GM12864 (cell line): ENCODE measurements around the gene SYNE1.
"Not testable (repeated sequence)": the region's sequence is repeated elsewhere in the genome, so short reads cannot be mapped to it uniquely, and the experiment has no call there.

Source experiments
- DNase-seq: peaks from one replicate; pipeline ENCODE4 v3.0.0-alpha.2; 2011; ENCODE audit warnings: low read depth
- H3K4me3 ChIP-seq: 2 replicates; pipeline ENCODE4 v1.5.1; 2011; ENCODE audit warnings: mild to moderate bottlenecking, low read depth, low read length, control low read depth
- TF ChIP-seq, protein P1 (sequence below): IDR thresholded peaks from 2 replicates; pipeline ENCODE4 v1.5.1; 2011; ENCODE audit warnings: low read depth, mild to moderate bottlenecking, moderate library complexity, low read length, control low read depth, inconsistent platforms; ENCODE audit errors: missing control alignments

Gene SYNE1

DNA sequence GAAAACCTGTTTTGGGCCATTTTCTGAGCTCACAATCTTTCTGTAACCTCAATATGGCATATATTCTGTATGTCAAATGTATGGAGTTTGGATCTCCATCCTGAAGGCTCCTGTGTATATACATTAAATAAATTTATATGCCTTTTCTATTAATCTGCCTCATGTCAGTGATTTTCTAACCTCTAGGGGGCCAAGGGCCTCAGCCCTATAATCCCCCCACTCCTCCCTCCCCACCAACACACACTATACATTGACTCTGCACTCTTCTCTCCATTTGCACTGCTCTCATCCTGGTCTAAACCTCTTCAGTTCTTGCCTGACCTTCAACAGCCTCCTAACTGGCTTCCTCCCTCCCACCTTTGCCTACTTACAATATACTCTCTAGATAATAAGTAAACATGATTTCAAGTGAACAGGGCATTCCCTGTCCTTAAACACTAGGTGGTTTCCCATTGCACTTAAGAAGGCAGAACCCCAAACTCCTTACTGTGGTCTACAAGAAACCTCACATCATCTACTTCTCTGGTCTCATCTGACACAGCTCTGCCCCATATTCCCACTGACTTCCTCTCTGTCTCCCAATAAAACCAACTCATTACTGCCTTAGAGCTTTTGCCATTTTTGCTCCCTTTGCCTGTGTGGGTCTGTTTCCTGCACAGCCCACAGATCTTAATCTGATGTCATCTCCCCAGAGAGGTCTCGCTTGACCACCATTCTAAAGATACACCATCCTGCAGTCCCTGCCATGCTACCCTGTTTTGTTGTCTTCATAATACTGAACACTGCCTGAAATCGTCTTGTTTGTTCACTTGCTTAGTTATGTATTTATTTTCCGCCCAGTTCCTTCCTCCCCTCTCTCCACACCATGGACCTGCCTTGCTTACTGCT lies 213.7 kb downstream of the SYNE1 start:
- no peak for DNase-seq
- H3K4me3 ChIP-seq, result no peak overlapping the region
- TF ChIP-seq, protein P1, sequence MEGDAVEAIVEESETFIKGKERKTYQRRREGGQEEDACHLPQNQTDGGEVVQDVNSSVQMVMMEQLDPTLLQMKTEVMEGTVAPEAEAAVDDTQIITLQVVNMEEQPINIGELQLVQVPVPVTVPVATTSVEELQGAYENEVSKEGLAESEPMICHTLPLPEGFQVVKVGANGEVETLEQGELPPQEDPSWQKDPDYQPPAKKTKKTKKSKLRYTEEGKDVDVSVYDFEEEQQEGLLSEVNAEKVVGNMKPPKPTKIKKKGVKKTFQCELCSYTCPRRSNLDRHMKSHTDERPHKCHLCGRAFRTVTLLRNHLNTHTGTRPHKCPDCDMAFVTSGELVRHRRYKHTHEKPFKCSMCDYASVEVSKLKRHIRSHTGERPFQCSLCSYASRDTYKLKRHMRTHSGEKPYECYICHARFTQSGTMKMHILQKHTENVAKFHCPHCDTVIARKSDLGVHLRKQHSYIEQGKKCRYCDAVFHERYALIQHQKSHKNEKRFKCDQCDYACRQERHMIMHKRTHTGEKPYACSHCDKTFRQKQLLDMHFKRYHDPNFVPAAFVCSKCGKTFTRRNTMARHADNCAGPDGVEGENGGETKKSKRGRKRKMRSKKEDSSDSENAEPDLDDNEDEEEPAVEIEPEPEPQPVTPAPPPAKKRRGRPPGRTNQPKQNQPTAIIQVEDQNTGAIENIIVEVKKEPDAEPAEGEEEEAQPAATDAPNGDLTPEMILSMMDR, result peak; percentile 14

DNA sequence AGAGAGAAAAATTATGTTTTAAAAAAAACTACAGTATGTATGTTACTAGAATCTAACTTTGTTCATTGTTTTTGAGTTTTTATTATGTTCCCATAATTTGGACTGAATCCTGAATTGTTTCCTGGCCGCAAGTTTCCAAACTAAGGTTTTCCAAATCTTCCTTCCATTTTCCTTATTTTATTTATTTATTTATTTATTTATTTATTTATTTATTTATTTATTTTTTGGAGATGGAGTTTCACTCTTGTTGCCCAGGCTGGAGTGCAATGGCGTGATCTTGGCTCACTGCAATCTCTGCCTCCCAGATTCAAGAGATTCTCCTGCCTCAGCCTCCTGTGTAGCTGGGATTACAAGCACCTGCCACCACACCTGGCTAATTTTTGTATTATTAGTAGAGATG lies 215.7 kb downstream of the SYNE1 start:
- DNase-seq, H3K4me3 ChIP-seq: not testable (repeated sequence)

DNA sequence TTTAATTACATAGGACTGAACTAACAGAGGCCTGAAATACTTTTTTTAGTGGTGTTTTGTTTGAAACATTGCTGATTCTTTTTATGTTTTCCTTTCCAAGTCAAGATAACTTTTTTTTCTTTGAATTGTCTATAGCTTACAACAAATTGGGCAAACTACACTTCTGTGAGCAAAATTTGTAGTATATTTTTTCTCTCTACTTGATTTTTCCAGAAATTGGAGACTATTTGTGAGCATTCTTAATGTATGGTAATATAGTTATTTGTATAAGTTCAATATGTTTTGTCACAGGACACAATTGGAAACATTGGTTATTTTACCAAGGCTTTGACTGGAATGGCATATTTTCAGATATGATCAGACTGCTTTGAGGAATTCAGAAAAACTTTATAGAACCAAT lies 216.5 kb downstream of the SYNE1 start:
- no peak overlapping the region for H3K4me3 ChIP-seq
- TF ChIP-seq, protein P1, result no peak
- no peak for DNase-seq

DNA sequence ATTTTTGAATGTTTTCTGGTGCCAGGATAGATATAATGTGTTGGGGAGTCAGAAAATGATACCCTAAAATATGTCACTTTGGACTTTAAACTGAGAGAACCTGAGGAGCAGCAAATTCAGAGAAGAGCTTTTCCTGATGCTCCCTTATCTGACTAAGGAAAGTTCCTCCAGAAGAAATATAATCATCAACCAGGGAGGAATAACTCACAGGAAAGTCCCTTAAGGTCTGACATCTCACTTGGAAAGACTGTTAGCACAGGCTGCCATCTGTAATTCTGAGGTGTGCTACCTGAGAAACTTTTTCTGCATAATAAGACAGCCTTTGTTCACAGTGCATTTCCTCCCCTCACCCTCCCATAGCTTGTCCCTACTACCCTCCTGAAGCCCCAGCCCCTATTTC lies 218.6 kb downstream of the SYNE1 start:
- TF ChIP-seq, protein P1, result no peak
- no peak overlapping the region for H3K4me3 ChIP-seq
- DNase-seq, result no peak

DNA sequence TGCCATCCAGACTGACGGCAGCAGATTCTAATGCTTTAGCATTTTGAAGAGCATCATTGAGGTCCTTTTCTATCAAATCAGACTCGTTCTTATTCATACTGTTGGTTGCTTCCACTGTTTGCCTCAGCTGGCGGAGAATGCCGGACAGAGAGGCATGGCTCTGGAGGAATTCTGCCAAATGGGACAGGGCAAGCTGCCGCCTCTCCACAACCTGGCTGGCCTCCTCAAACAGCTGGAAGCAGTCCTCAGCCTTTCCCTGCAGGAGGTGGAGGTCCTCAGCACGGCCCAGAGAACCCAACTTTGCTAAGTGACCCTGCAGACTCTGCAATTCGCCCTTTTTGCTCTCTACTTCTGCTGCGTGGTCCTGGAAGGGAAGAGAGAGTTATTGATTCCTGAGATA lies 220.5 kb downstream of the SYNE1 start:
- no peak overlapping the region for H3K4me3 ChIP-seq
- DNase-seq, result no peak
- TF ChIP-seq, protein P1, result no peak

DNA sequence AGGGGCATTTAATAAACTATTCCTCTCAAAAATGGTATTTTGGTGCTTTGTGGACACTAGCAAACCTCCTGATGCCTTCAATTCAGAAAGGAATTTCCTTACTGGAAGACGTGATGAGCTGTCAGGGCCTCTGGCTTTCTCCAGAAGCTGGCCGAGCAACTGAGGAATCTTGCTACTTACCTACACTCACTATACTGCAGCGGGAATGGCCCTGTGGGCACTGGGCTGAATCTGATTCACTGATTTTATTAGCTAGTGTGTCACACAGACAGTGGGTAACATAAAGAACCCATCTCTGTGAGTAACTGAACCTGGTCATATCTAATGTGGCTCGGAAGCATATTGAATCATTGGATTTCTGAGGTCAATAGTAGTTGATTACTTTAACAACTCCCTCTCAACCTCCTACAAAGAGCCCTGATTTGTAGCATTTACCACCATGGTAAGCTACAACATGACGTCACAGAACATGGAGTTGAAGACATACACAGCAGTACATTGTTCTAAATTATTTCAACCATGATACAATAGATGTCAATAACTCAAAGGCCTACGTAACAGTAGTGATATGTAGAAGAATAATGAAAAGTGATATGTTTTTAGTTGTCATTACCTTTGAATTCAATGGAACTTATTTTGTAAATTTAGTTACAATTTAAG lies 232.1 kb downstream of the SYNE1 start:
- H3K4me3 ChIP-seq, result no peak overlapping the region
- TF ChIP-seq, protein P1, result no peak
- DNase-seq, result no peak

DNA sequence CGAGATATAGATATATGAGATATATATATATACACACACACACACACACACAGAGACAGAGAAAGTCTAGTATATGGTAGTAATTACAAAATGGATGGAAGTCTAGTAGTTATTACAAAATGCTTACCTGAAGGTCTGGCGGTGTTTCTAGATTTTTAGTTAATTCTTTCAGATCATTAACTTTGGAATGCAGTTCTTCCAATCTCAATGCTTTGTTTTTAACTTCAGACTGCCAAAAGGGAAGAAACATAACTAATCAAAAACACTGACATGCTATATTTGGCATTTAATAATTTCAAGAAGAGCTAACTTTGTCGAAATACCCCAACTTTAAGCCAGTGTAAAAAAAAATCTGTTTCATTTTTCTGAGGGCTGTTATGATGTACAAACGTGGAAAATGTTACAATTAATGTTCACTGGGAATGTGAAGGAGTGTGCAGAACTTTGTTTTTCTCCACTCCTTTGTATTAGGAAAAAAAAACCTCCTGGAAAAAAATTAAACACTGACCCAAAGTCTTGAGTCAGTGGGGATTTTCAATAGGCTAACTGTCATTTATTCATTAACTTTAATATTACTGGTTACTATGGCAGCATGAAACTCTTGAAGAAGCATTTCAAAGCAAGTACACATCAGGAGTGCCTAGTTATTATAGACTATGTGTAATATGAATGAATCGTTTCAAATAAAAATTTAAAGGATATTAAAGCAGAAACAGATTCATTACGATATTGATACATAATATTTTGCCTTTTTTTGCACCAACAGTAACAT lies 232.9 kb downstream of the SYNE1 start:
- no peak overlapping the region for H3K4me3 ChIP-seq
- TF ChIP-seq, protein P1, result no peak
- DNase-seq, result no peak
